Measurements from ENCODE around the gene TLR5.

DNA sequence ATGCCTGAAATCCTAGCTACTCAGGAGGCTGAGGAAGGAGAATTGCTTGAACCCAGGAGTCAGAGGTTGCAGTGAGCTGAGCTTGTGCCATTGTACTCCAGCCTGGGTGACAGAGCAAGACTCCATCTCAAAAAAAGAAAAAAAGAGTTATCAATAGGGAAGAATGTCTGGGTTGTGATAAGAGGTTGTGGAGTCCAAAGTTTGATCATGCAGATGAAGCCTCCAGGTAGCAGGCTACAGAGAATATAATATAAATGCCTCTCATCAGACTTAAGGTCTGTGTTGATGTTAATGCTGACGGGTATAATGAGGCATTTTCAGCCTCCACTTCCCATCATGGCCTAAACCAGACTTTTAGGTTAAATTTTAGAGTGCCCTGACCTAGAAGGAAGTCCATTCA is 24.6 kb downstream of the TLR5 start:
- TF ChIP-seq SMC3 (conservative IDR thresholded peaks at IDR 0.05; ENCODE audit: poor library complexity), result no peak
- TF ChIP-seq EP300 (conservative IDR thresholded peaks at IDR 0.05; ENCODE audit: poor library complexity, severe bottlenecking), result no peak
- TF ChIP-seq, protein P1, sequence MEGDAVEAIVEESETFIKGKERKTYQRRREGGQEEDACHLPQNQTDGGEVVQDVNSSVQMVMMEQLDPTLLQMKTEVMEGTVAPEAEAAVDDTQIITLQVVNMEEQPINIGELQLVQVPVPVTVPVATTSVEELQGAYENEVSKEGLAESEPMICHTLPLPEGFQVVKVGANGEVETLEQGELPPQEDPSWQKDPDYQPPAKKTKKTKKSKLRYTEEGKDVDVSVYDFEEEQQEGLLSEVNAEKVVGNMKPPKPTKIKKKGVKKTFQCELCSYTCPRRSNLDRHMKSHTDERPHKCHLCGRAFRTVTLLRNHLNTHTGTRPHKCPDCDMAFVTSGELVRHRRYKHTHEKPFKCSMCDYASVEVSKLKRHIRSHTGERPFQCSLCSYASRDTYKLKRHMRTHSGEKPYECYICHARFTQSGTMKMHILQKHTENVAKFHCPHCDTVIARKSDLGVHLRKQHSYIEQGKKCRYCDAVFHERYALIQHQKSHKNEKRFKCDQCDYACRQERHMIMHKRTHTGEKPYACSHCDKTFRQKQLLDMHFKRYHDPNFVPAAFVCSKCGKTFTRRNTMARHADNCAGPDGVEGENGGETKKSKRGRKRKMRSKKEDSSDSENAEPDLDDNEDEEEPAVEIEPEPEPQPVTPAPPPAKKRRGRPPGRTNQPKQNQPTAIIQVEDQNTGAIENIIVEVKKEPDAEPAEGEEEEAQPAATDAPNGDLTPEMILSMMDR (IDR thresholded peaks at IDR 0.05; ENCODE audit: poor library complexity, severe bottlenecking), result no peak
- TF ChIP-seq TAF1 (IDR thresholded peaks at IDR 0.05; ENCODE audit: low read depth), result no peak
- no peak for TF ChIP-seq EZH2 (IDR thresholded peaks at IDR 0.05; ENCODE audit: borderline replicate concordance, insufficient read depth, low read length, poor library complexity, severe bottlenecking)
- TF ChIP-seq POLR2AphosphoS5 (IDR thresholded peaks at IDR 0.05), result no peak
- TF ChIP-seq, protein P2, sequence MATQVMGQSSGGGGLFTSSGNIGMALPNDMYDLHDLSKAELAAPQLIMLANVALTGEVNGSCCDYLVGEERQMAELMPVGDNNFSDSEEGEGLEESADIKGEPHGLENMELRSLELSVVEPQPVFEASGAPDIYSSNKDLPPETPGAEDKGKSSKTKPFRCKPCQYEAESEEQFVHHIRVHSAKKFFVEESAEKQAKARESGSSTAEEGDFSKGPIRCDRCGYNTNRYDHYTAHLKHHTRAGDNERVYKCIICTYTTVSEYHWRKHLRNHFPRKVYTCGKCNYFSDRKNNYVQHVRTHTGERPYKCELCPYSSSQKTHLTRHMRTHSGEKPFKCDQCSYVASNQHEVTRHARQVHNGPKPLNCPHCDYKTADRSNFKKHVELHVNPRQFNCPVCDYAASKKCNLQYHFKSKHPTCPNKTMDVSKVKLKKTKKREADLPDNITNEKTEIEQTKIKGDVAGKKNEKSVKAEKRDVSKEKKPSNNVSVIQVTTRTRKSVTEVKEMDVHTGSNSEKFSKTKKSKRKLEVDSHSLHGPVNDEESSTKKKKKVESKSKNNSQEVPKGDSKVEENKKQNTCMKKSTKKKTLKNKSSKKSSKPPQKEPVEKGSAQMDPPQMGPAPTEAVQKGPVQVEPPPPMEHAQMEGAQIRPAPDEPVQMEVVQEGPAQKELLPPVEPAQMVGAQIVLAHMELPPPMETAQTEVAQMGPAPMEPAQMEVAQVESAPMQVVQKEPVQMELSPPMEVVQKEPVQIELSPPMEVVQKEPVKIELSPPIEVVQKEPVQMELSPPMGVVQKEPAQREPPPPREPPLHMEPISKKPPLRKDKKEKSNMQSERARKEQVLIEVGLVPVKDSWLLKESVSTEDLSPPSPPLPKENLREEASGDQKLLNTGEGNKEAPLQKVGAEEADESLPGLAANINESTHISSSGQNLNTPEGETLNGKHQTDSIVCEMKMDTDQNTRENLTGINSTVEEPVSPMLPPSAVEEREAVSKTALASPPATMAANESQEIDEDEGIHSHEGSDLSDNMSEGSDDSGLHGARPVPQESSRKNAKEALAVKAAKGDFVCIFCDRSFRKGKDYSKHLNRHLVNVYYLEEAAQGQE (IDR thresholded peaks at IDR 0.05; ENCODE audit: borderline replicate concordance), result no peak
- no peak for TF ChIP-seq RAD21 (conservative IDR thresholded peaks at IDR 0.05)
- TF ChIP-seq MXI1 (conservative IDR thresholded peaks at IDR 0.05; ENCODE audit: poor library complexity, severe bottlenecking), result no peak
